Activated T-helper 2 cell treated with anti-CD3 and anti-CD28 coated beads, Interferon-gamma antibody, Interleukin-2, Interleukin-4, amounts not matched to agents 10 μg/mL and 5 μg/mL and 100 μg/mL, durations not matched to agents 14 hours and 24 hours and 36 hours (primary cell): ENCODE results near the gene NGEF. TPM values are rescaled to one million over a fixed set of nuclear protein-coding genes. Genes with fewer than 3 reads are reported as not detected.
"Not testable (repeated sequence)": the region's sequence is repeated elsewhere in the genome, so short reads cannot be mapped to it uniquely, and the experiment has no call there.

Experiments
- DNase-seq: peaks from one replicate; pipeline ENCODE4 v3.0.0; 2021; ENCODE audit warnings: low spot score
- H3K27ac Mint-ChIP-seq: one replicate; pipeline ENCODE4 v1.8.0; 2021; ENCODE audit warnings: mixed read lengths
- H3K27me3 Mint-ChIP-seq: one replicate; pipeline ENCODE4 v1.8.0; 2021; ENCODE audit warnings: low read depth, mixed read lengths
- H3K36me3 Mint-ChIP-seq: one replicate; pipeline ENCODE4 v1.8.0; 2021; ENCODE audit warnings: low read depth, mixed read lengths
- H3K4me1 Mint-ChIP-seq: one replicate; pipeline ENCODE4 v1.8.0; 2021; ENCODE audit warnings: low read depth, mixed read lengths
- H3K4me3 Mint-ChIP-seq: one replicate; pipeline ENCODE4 v1.8.0; 2021; ENCODE audit warnings: low read depth, mild to moderate bottlenecking, moderate library complexity, mixed read lengths
- H3K9me3 Mint-ChIP-seq: one replicate; pipeline ENCODE4 v1.8.0; 2021; ENCODE audit warnings: mixed read lengths
- intact Hi-C: fragments of 100-400 bp; cut with micrococcal nuclease; formaldehyde crosslinking; loops from one replicate; pipeline ENCODE4 v1.15.1; 2023
- total RNA-seq: library from RNA; stranded (reverse); gene quantifications from 2 replicates; pipeline ENCODE4 v1.2.3, GENCODE V29; 2022

The NGEF gene
- total RNA-seq, 1 donor from 2014 or later: 2.5 TPM

- Mint-ChIP-seq H3K4me3 (no peak overlapping the region), H3K9me3 (no peaks in the 10 kb centered on the region), H3K27me3 (peaks cover 16% of the 10 kb centered on the region), H3K36me3 (no peaks in the 10 kb centered on the region), H3K27ac (no peak overlapping the region), H3K4me1 (peaks cover 10% of the 10 kb centered on the region)
- intact Hi-C loops: loop anchor here (2.0 to 10.0 kb wide), 3 partner anchors 201 to 449 kb away; no protein-coding TSS in a partner anchor
- DNase-seq: peak; percentile 56
Observed at GRCh38 chr2:233053928-233054784, 41.1 kb upstream of the NGEF start.

- H3K36me3 Mint-ChIP-seq, H3K4me3 Mint-ChIP-seq, H3K4me1 Mint-ChIP-seq, H3K27ac Mint-ChIP-seq, DNase-seq, H3K9me3 Mint-ChIP-seq: not testable (repeated sequence)
- intact Hi-C loops: loop anchor here (10.0 kb wide), 2 partner anchors 288 to 448 kb away; no protein-coding TSS in a partner anchor
- H3K27me3 Mint-ChIP-seq: peaks cover 26% of the 10 kb centered on the region
Observed at GRCh38 chr2:233052517-233052916, 39.5 kb upstream of the NGEF start.

GRCh38 chr2:233051241-233052149 is 38.4 kb upstream of the NGEF start:
- Mint-ChIP-seq H3K27ac (no peak overlapping the region), H3K36me3 (no peaks in the 10 kb centered on the region), H3K27me3 (peaks cover 32% of the 10 kb centered on the region), H3K4me3 (no peak overlapping the region), H3K9me3 (no peaks in the 10 kb centered on the region), H3K4me1 (peaks cover 8% of the 10 kb centered on the region)
- DNase-seq: no peak
- intact Hi-C loops: loop anchor here (10.0 kb wide), 2 partner anchors 287 to 447 kb away; no protein-coding TSS in a partner anchor

GRCh38 chr2:233049194-233049761 is 36.2 kb upstream of the NGEF start:
- Mint-ChIP-seq H3K4me3 (no peak overlapping the region), H3K36me3 (no peaks in the 10 kb centered on the region), H3K27ac (no peak overlapping the region), H3K4me1 (peaks cover 5% of the 10 kb centered on the region), H3K27me3 (peaks cover 31% of the 10 kb centered on the region), H3K9me3 (no peaks in the 10 kb centered on the region)
- intact Hi-C loops: no loop called here
- no peak for DNase-seq

GRCh38 chr2:233048569-233049193 is 35.6 kb upstream of the NGEF start:
- intact Hi-C loops: no loop called here
- no peaks in the 10 kb centered on the region for H3K36me3 Mint-ChIP-seq
- H3K9me3 Mint-ChIP-seq: no peaks in the 10 kb centered on the region
- H3K27ac Mint-ChIP-seq: no peak overlapping the region
- H3K4me1 Mint-ChIP-seq: peaks cover under 1% of the 10 kb centered on the region
- H3K4me3 Mint-ChIP-seq: no peak overlapping the region
- no peak for DNase-seq
- peaks cover 27% of the 10 kb centered on the region for H3K27me3 Mint-ChIP-seq

- no peaks in the 10 kb centered on the region for H3K9me3 Mint-ChIP-seq
- H3K27ac Mint-ChIP-seq: no peak overlapping the region
- no peak for DNase-seq
- no peaks in the 10 kb centered on the region for H3K4me1 Mint-ChIP-seq
- H3K27me3 Mint-ChIP-seq: peaks cover 30% of the 10 kb centered on the region
- H3K36me3 Mint-ChIP-seq: no peaks in the 10 kb centered on the region
- intact Hi-C loops: no loop called here
- no peak overlapping the region for H3K4me3 Mint-ChIP-seq
Observed at GRCh38 chr2:233047667-233048066, 34.6 kb upstream of the NGEF start.

GRCh38 chr2:233047206-233047605 is 34.1 kb upstream of the NGEF start:
- H3K4me1 Mint-ChIP-seq: no peaks in the 10 kb centered on the region
- H3K4me3 Mint-ChIP-seq: no peak overlapping the region
- no peak for DNase-seq
- H3K9me3 Mint-ChIP-seq: no peaks in the 10 kb centered on the region
- H3K27ac Mint-ChIP-seq: no peak overlapping the region
- H3K36me3 Mint-ChIP-seq: no peaks in the 10 kb centered on the region
- intact Hi-C loops: no loop called here
- peaks cover 28% of the 10 kb centered on the region for H3K27me3 Mint-ChIP-seq

- no peak for DNase-seq
- intact Hi-C loops: no loop called here
- peaks cover 25% of the 10 kb centered on the region for H3K27me3 Mint-ChIP-seq
- no peaks in the 10 kb centered on the region for H3K36me3 Mint-ChIP-seq
- H3K4me1 Mint-ChIP-seq: no peaks in the 10 kb centered on the region
- H3K27ac Mint-ChIP-seq: no peak overlapping the region
- H3K4me3 Mint-ChIP-seq: no peak overlapping the region
- no peaks in the 10 kb centered on the region for H3K9me3 Mint-ChIP-seq
Observed at GRCh38 chr2:233044974-233045605, 32.0 kb upstream of the NGEF start.

- H3K4me1 Mint-ChIP-seq: no peaks in the 10 kb centered on the region
- H3K27me3 Mint-ChIP-seq: peaks cover 13% of the 10 kb centered on the region
- no peak overlapping the region for H3K27ac Mint-ChIP-seq
- no peaks in the 10 kb centered on the region for H3K9me3 Mint-ChIP-seq
- H3K36me3 Mint-ChIP-seq: no peaks in the 10 kb centered on the region
- DNase-seq: no peak
- intact Hi-C loops: no loop called here
- no peak overlapping the region for H3K4me3 Mint-ChIP-seq
Observed at GRCh38 chr2:233042549-233042948, 29.5 kb upstream of the NGEF start.

- Mint-ChIP-seq H3K4me1 (no peaks in the 10 kb centered on the region), H3K36me3 (no peaks in the 10 kb centered on the region), H3K4me3 (no peak overlapping the region), H3K27me3 (peaks cover 8% of the 10 kb centered on the region), H3K27ac (no peak overlapping the region), H3K9me3 (no peaks in the 10 kb centered on the region)
- intact Hi-C loops: no loop called here
- no peak for DNase-seq
Observed at GRCh38 chr2:233041722-233042323, 28.8 kb upstream of the NGEF start.

GRCh38 chr2:233040571-233040970 is 27.5 kb upstream of the NGEF start:
- peaks cover 6% of the 10 kb centered on the region for H3K27me3 Mint-ChIP-seq
- no peak for DNase-seq
- no peaks in the 10 kb centered on the region for H3K9me3 Mint-ChIP-seq
- H3K4me1 Mint-ChIP-seq: no peaks in the 10 kb centered on the region
- H3K36me3 Mint-ChIP-seq: no peaks in the 10 kb centered on the region
- intact Hi-C loops: no loop called here
- no peak overlapping the region for H3K27ac Mint-ChIP-seq
- no peak overlapping the region for H3K4me3 Mint-ChIP-seq
